ENCODE data around the gene JAKMIP3.

DNA sequence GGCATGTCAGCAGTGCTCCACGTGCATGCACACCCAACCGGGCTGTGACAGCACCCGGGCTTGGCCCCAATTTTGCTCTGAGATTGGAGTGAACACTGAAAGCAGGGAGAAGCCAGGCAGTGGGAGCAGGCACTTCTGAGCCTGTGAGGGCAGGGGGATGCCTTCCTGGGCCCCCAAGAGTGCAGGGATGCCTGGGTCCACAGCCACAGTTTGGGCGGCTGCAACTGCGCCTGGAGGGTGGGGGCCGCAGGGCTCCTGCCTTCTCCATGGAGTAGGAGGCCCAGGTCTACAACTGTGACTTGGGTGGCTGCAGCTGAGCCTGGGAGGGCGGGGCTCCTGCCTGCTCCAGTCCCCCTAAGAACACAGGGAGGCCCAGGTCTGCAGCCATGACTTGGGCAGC lies 46.4 kb upstream of the JAKMIP3 start:
- no peak for TF ChIP-seq POLR2AphosphoS5 (IDR thresholded peaks at IDR 0.05; ENCODE audit: low read length)
- TF ChIP-seq, protein P1, sequence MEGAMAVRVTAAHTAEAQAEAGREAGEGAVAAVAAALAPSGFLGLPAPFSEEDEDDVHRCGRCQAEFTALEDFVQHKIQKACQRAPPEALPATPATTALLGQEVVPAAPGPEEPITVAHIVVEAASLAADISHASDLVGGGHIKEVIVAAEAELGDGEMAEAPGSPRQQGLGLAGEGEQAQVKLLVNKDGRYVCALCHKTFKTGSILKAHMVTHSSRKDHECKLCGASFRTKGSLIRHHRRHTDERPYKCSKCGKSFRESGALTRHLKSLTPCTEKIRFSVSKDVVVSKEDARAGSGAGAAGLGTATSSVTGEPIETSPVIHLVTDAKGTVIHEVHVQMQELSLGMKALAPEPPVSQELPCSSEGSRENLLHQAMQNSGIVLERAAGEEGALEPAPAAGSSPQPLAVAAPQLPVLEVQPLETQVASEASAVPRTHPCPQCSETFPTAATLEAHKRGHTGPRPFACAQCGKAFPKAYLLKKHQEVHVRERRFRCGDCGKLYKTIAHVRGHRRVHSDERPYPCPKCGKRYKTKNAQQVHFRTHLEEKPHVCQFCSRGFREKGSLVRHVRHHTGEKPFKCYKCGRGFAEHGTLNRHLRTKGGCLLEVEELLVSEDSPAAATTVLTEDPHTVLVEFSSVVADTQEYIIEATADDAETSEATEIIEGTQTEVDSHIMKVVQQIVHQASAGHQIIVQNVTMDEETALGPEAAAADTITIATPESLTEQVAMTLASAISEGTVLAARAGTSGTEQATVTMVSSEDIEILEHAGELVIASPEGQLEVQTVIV (IDR thresholded peaks at IDR 0.05; ENCODE audit: borderline replicate concordance, partially characterized antibody), result no peak
- TF ChIP-seq SUPT20H (IDR thresholded peaks at IDR 0.05; ENCODE audit: borderline replicate concordance, control insufficient read depth, low read depth, low read length), result no peak
- TF ChIP-seq, protein P2, sequence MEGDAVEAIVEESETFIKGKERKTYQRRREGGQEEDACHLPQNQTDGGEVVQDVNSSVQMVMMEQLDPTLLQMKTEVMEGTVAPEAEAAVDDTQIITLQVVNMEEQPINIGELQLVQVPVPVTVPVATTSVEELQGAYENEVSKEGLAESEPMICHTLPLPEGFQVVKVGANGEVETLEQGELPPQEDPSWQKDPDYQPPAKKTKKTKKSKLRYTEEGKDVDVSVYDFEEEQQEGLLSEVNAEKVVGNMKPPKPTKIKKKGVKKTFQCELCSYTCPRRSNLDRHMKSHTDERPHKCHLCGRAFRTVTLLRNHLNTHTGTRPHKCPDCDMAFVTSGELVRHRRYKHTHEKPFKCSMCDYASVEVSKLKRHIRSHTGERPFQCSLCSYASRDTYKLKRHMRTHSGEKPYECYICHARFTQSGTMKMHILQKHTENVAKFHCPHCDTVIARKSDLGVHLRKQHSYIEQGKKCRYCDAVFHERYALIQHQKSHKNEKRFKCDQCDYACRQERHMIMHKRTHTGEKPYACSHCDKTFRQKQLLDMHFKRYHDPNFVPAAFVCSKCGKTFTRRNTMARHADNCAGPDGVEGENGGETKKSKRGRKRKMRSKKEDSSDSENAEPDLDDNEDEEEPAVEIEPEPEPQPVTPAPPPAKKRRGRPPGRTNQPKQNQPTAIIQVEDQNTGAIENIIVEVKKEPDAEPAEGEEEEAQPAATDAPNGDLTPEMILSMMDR (IDR thresholded peaks at IDR 0.05 in 2 of 3, conservative IDR thresholded peaks at IDR 0.05 in 1 of 3; ENCODE audit: control insufficient read depth in 2 of 3, extremely low read depth in 1 of 3, insufficient read depth in 1 of 3, low read depth in 3 of 3, low read length in 3 of 3), result no peak
- TF ChIP-seq, protein P3, sequence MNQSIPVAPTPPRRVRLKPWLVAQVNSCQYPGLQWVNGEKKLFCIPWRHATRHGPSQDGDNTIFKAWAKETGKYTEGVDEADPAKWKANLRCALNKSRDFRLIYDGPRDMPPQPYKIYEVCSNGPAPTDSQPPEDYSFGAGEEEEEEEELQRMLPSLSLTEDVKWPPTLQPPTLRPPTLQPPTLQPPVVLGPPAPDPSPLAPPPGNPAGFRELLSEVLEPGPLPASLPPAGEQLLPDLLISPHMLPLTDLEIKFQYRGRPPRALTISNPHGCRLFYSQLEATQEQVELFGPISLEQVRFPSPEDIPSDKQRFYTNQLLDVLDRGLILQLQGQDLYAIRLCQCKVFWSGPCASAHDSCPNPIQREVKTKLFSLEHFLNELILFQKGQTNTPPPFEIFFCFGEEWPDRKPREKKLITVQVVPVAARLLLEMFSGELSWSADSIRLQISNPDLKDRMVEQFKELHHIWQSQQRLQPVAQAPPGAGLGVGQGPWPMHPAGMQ (IDR thresholded peaks at IDR 0.05; ENCODE audit: borderline replicate concordance), result no peak
- no peak for TF ChIP-seq POLR2A (IDR thresholded peaks at IDR 0.05; ENCODE audit: low read depth, low read length)
- TF ChIP-seq, protein P4, sequence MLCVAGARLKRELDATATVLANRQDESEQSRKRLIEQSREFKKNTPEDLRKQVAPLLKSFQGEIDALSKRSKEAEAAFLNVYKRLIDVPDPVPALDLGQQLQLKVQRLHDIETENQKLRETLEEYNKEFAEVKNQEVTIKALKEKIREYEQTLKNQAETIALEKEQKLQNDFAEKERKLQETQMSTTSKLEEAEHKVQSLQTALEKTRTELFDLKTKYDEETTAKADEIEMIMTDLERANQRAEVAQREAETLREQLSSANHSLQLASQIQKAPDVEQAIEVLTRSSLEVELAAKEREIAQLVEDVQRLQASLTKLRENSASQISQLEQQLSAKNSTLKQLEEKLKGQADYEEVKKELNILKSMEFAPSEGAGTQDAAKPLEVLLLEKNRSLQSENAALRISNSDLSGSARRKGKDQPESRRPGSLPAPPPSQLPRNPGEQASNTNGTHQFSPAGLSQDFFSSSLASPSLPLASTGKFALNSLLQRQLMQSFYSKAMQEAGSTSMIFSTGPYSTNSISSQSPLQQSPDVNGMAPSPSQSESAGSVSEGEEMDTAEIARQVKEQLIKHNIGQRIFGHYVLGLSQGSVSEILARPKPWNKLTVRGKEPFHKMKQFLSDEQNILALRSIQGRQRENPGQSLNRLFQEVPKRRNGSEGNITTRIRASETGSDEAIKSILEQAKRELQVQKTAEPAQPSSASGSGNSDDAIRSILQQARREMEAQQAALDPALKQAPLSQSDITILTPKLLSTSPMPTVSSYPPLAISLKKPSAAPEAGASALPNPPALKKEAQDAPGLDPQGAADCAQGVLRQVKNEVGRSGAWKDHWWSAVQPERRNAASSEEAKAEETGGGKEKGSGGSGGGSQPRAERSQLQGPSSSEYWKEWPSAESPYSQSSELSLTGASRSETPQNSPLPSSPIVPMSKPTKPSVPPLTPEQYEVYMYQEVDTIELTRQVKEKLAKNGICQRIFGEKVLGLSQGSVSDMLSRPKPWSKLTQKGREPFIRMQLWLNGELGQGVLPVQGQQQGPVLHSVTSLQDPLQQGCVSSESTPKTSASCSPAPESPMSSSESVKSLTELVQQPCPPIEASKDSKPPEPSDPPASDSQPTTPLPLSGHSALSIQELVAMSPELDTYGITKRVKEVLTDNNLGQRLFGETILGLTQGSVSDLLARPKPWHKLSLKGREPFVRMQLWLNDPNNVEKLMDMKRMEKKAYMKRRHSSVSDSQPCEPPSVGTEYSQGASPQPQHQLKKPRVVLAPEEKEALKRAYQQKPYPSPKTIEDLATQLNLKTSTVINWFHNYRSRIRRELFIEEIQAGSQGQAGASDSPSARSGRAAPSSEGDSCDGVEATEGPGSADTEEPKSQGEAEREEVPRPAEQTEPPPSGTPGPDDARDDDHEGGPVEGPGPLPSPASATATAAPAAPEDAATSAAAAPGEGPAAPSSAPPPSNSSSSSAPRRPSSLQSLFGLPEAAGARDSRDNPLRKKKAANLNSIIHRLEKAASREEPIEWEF (IDR thresholded peaks at IDR 0.05; ENCODE audit: insufficient replicate concordance, low read depth, low read length), result no peak
- TF ChIP-seq ASH2L (IDR thresholded peaks at IDR 0.05; ENCODE audit: borderline replicate concordance, low read depth), result no peak
- no peak for TF ChIP-seq CREB1 (IDR thresholded peaks at IDR 0.05; ENCODE audit: low read depth)
- TF ChIP-seq RCOR1 (conservative IDR thresholded peaks at IDR 0.05; ENCODE audit: low read depth, low read length), result no peak
- TF ChIP-seq CBFB (IDR thresholded peaks at IDR 0.05; ENCODE audit: low read depth), result no peak

Data from GM12878 (cell line).